ENCODE results near the gene TMEM39A.

DNA sequence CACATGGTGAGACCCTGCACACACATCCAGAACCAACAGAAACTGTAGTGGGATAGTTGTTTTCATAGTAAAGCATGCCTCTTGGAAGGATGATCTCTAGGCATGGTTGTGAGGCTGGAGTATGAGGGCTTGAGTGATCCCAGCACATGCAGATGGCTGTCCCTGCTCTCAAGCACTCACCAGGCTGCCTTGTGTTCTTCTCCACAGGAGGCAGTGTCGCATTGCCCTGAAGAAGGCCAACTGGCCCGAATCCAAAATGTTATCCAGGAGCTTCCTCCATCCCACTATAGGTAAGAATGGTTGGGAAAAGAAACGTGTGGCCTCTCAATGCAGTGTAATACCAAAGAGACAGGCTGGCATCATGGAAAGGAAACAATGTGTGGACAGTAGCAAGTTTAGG, 82.7 kb downstream of the TMEM39A start:
- TF ChIP-seq, protein P1, sequence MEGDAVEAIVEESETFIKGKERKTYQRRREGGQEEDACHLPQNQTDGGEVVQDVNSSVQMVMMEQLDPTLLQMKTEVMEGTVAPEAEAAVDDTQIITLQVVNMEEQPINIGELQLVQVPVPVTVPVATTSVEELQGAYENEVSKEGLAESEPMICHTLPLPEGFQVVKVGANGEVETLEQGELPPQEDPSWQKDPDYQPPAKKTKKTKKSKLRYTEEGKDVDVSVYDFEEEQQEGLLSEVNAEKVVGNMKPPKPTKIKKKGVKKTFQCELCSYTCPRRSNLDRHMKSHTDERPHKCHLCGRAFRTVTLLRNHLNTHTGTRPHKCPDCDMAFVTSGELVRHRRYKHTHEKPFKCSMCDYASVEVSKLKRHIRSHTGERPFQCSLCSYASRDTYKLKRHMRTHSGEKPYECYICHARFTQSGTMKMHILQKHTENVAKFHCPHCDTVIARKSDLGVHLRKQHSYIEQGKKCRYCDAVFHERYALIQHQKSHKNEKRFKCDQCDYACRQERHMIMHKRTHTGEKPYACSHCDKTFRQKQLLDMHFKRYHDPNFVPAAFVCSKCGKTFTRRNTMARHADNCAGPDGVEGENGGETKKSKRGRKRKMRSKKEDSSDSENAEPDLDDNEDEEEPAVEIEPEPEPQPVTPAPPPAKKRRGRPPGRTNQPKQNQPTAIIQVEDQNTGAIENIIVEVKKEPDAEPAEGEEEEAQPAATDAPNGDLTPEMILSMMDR (conservative IDR thresholded peaks at IDR 0.05), result no peak
- TF ChIP-seq EZH2 (IDR thresholded peaks at IDR 0.05; ENCODE audit: low read depth), result no peak

All from PC-9 (cell line).